NCI-H82 treated with DMSO at 0.1 percent for 48 hours (cell line): ENCODE measurements around the gene IMPG2.
"Not testable (repeated sequence)": the region's sequence is repeated elsewhere in the genome, so short reads cannot be mapped to it uniquely, and the experiment has no call there.

Experiments used
- DNase-seq: peaks from one replicate; lab custom pipeline; 2025; ENCODE audit not compliant: unreplicated experiment; lab: John Stamatoyannopoulos, UW

Gene IMPG2

GRCh38 chr3:101320475-101320874, at the start of gene IMPG2:
IMPG2 (minus strand) TSS chr3:101320575; CDS start chr3:101320372, 203 bp downstream.
- DNase-seq: peak; percentile 98

DNA sequence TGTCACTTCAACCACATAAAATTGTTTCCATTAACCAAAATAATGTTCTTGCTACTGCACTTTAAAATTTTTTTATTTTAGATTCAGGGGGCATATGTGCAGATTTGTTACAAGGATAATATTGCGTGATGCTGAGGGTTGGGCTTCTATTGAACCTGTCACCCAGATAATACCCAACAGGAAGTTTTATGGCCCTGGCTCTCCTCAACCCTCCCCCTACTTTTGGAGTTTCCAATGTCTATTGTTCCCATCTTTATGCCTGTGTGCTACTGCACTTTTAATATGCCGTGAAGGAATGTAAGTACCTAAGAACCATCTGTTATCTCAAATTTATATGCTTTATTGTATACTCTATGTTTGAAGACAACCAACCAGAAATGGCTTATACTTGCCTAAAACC, 42.0 kb upstream of the IMPG2 start:
- DNase-seq: peak; percentile 45

DNA sequence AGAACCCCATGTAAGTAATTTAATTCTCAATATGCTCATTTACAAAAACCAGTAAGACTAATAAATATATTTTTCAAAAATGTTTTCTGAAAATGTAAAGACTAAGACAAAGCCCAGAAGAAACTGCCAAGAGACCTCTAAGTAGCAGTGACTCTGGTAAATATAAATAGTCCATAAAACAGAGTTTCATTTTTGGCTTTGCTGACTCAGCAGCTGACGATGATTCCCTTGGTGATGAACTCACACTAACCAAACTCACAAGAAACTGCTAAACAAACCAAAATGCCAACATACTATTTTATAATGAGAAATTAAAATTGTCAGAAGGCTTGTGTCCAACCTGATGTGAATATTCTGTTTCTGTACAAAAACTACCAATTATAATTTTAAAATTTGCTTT, 31.5 kb upstream of the IMPG2 start:
- no peak for DNase-seq

DNA sequence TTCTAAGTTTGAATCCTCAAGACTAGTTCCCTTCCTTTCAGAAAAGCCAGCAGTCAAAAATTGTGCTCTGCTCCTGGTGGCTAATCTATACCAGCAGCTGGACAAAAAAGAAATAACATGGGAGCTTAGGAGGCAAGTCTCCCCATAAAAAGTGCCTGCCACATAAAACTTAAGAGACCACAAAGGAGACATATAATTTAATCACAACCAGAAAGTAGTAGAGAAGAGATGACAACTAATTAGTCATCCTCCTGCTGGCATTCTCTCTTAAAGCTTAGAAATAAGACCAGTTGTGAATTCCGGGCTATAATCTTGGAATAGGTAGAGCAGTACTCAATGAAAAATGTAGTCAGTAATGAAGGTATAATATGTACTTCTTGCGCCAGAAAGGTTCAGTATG, 20.2 kb upstream of the IMPG2 start:
- DNase-seq: no peak

DNA sequence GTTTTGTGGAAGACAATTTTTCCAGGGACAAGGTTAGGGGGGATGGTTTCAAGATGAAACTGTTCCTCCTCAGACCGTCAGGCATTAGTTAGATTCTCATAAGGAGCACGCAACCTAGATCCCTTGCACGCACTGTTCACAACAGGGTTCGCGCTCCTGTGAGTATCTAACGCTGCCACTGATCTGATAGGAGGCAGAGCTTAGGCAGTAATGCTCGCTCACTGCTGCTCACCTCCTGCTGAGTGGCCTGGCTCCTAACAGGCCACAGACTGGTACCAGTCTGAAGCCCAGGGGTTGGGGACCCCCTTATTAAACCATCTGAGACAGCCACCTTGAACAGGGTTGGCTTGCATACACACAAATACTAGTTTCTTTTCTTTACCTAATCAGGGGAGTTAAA, 13.5 kb upstream of the IMPG2 start:
- DNase-seq: no peak

- no peak for DNase-seq
Observed at GRCh38 chr3:101329016-101329673, 8.8 kb upstream of the IMPG2 start.

- peak; percentile 97 for DNase-seq
Observed at GRCh38 chr3:101325393-101326134, 5.2 kb upstream of the IMPG2 start.

DNA sequence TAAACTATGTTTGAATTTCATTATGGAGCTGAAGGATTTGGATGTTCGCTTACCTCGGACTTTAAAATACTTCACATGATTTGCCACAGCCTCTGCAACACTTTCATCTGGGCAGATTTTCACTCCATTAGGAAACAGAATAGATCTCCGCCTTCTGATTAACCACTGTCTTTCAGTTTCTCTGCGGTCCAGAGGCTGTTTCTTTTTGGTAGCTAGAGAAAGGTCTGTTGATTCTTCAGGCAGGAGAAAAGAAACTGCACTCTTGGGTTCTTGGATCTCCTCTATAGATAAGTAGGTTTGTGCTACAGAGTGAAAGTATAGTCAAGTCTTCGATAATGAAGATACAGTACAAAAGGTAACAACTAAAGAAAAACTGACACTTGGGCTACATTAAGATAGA, 844 bp downstream of the IMPG2 start:
- DNase-seq: peak; percentile 67

DNA sequence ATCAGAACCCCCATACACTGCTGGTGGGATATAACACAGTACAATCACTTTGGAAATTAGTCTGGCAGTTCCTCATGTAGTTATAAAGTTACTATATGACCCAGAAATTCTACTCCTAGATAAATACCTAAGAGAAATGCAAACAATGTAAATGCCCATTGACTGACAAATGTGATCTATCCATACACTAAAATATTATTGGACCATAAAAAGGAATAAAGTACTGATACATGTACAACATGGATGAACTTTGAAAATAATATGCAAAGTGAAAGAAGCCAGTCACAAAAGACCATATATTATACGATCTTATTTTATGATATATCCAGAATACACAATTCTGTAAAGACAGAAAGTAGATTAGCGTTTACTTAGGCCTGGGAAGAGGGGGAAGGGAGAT, 7.8 kb downstream of the IMPG2 start:
- no peak for DNase-seq

DNA sequence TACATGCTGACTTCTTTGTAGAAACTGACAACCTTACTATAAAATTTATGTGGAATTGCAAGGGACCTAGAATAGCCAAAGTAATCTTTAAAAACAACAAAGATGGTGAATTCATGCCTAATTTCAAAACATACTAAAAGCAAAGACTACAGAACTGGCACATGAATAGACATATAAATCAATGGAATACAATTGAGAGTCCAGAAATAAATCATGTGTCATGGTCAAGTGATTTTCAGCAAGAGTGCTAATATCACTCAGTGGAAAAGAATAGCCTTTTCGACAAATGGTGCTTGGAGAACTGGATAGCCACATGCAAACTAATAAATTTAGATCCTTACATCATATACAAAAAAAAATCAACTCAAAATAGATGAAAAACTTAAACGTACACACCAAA, 8.7 kb downstream of the IMPG2 start:
- DNase-seq: no peak

DNA sequence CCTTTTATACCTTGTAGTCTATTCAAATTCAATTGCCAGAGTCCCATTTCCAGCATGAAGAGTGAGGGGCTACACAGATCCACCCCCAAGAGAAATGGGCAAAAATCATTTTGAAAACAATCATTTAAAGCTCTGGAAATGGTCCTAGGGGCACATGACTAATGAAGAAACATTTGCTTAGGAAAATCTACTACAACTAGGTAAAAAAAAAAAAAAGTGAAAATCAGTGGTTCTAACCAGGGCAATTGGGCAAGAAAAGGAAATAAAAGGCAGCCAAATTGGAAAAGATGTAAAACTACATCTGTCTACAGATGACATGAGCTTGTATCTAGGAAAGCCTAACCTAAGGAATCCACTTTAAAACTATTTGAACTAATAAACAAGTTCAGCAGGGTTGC, 9.4 kb downstream of the IMPG2 start:
- DNase-seq: no peak

- DNase-seq: not testable (repeated sequence)
Observed at GRCh38 chr3:101308147-101308772, 12.1 kb downstream of the IMPG2 start.

- no peak for DNase-seq
Observed at GRCh38 chr3:101303836-101304235, 16.5 kb downstream of the IMPG2 start.

DNA sequence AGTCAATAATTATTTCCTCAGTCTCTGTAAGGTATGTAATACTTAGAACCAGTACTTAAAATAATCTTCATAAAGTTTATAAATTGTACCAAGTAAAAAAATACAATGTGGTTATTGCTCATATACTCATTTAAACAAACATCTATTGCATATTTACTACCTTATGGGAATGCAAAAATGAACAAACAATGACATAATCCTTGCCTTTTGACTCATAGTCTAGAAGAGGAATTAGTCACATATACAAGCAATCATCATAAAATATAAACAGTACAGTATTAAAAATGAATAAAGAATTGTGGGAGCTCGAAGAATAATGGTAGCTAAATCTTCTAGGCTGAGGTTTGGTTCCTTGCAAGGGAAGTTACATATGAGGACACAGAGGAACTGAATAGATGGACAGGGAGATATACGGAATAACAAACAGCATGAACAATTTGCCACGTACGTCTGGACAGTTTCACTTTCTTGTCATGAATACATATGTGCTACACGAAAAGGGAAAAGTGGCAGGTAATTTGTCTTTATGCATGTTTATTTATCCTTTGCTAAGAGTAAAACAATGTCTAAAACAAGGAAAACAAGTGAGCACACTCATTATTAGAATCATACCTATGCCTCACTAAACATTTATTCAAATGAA, 17.2 kb downstream of the IMPG2 start:
- no peak for DNase-seq

DNA sequence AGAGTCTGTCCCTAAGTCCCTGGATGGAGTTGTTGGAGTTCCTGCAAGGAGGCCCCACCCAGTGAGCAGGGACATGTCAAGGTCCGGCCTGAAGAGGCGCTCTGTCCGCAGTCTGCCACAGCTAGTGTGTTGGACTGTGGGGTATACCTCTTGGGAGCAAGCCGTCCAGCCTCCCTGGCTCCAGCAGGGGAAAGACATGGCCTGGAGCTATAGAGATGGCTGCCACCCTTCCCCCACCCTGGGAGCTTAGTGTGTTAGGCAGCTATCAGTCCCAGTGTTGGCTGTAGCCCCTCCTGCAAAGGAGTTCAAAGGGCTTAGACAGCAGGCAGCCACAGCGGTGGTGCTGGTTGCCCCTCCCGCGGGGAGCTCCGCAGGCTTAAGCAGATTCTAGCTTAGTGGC, 20.3 kb downstream of the IMPG2 start:
- DNase-seq: no peak

DNA sequence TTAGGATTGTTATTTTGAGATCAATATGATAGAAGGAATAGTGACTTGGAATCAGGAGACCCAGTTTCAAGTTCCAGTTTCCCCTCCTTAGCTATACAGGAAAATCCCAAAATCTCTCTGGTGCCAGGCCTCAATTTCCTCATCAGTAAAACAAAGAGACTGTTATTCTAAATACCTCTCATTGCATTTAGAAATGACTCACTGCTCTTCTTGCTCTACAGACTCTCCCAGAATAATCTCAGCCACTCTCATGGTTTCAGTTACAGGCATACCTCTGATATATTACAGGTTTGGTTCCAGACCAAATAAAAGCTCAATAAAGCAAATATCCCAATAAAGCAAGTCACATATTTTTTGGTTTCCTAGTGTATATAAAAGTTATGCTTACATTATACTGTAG, 28.3 kb downstream of the IMPG2 start:
- no peak for DNase-seq

DNA sequence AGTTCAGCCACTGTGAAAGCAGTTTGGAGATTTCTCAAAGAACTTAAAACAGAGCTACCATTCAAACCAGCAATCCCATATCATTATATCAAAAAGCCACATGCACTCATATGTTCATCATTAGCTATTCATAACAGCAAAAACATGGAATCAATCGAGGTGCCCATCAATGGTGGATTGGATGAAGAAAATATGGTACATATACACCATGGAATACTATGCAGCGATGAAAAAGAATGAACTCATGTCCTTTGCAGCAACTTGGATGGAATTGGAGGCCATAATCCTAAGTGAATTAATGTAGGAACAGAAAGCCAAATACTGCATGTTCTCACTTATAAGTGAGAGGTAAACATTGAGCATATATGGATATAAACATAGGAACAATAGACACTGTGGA, 32.1 kb downstream of the IMPG2 start:
- DNase-seq: no peak

GRCh38 chr3:101284757-101285156, 35.6 kb downstream of the IMPG2 start:
- no peak for DNase-seq

DNA sequence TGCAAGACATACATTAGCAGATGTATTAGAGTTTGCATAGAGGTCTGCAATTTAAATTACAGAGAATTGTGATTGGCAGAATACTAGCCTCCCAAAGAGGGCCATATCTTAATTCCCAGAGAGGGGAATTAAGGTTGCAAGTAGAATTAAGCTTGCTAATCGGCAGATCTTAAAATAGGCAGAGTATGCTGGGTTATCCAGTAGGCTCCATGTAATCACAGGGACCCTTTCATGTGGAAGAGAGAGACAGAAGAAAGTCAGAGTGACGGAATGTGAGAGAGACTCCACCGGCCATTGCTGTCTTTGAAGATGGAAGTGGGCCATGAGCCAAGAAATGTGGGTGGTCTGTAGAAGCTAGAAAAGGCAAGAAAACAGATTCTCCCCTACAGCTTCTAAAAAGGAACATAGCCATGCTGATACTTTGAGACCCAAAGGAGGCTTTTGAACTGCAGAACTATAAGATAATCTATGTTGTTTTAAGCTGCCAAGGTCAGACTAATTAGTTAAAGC, 38.8 kb downstream of the IMPG2 start:
- DNase-seq: peak; percentile 70

GRCh38 chr3:101279765-101280385, 40.5 kb downstream of the IMPG2 start:
- no peak for DNase-seq

GRCh38 chr3:101279162-101279561, 41.2 kb downstream of the IMPG2 start:
- peak; percentile 75 for DNase-seq
